Suprapubic skin (tissue), 4 donors: ENCODE measurements around the gene B3GNT9.

ENCODE experiments used
- CTCF ChIP-seq, 2 donors: fragments of 200-600 bp in 1 of 2; fragments of 450-650 bp in 1 of 2; sonication (generic) in 1 of 2; IDR thresholded peaks; one replicate each; pipeline ENCODE4 v1.5.1; 2016 to 2019; ENCODE audit warnings: antibody characterized with exemption in 2 of 2, mild to moderate bottlenecking in 1 of 2, moderate library complexity in 1 of 2
- EP300 ChIP-seq: sonication (generic); formaldehyde crosslinking; IDR thresholded peaks from one replicate; pipeline ENCODE4 v1.6.1; 2017; ENCODE audit warnings: antibody characterized with exemption
- POLR2A ChIP-seq, 2 donors: fragments of 450-650 bp; IDR thresholded peaks; one replicate each; pipeline ENCODE4 v1.6.1; 2017; ENCODE audit warnings: antibody characterized with exemption in 2 of 2, mild to moderate bottlenecking in 2 of 2, moderate library complexity in 2 of 2
- POLR2AphosphoS5 ChIP-seq, 3 donors: sonication (generic); formaldehyde crosslinking; IDR thresholded peaks; one replicate each; pipeline ENCODE4 v1.6.1; 2017; ENCODE audit warnings: antibody characterized with exemption in 3 of 3

DNA sequence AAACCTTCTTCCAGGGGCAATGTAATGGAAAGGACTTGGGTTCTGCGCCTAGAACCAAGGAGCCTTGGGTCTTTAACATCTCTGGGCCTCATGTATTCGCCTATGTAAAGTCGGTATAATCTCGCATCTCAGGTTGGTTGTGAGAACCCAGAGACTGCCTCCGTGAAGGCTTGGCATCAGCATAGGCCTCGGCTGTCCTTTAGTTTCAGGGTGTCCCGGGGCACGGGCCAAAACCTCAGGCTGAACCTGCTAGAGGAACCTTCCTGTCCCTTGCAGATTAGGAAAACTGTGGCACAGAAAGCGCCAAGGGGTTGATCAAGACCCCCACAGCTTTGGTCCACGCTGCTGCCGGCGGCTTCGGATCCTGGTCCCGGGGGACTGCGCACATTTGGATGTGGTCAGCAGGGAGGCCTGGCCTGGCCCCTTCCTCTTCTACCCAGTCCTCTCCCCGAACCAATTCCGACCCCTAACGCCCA is 41.8 kb downstream of the B3GNT9 start:
- TF ChIP-seq POLR2AphosphoS5 (IDR thresholded peaks at IDR 0.05) (no peak), CTCF (IDR thresholded peaks at IDR 0.05) (no peak), POLR2A (IDR thresholded peaks at IDR 0.05) (no peak), EP300 (no peak)
